Stimulated activated memory B cell treated with anti-CD40 and anti-IgM and Interleukin-4, amounts not matched to agents 10 μg/mL and 1 μg/mL and 100 μg/mL, for 72 hours (primary cell): Measurements from ENCODE around the gene LUZP2.

Source experiments
- ATAC-seq: fragments of 150-1000 bp; cut with Tn5 transposase; 2 replicates; pipeline ENCODE4 v1.10.0; 2021
- H3K27ac Mint-ChIP-seq: one replicate; pipeline ENCODE4 v1.8.0; 2022; ENCODE audit warnings: mild to moderate bottlenecking, mixed read lengths
- H3K27me3 Mint-ChIP-seq: one replicate; pipeline ENCODE4 v1.8.0; 2022; ENCODE audit warnings: mixed read lengths
- H3K36me3 Mint-ChIP-seq: one replicate; pipeline ENCODE4 v1.8.0; 2022; ENCODE audit warnings: mixed read lengths
- H3K4me1 Mint-ChIP-seq: one replicate; pipeline ENCODE4 v1.8.0; 2022; ENCODE audit warnings: mixed read lengths
- H3K4me3 Mint-ChIP-seq: one replicate; pipeline ENCODE4 v1.8.0; 2022; ENCODE audit warnings: mild to moderate bottlenecking, moderate library complexity, mixed read lengths
- H3K9me3 Mint-ChIP-seq: one replicate; pipeline ENCODE4 v1.8.0; 2022; ENCODE audit warnings: mixed read lengths

Gene LUZP2

GRCh38 chr11:24636291-24636629 is 139.4 kb downstream of the LUZP2 start:
- Mint-ChIP-seq H3K27ac (no peak overlapping the region), H3K4me1 (no peaks in the 10 kb centered on the region), H3K27me3 (no peaks in the 10 kb centered on the region), H3K4me3 (no peak overlapping the region), H3K36me3 (no peaks in the 10 kb centered on the region), H3K9me3 (peaks cover 3% of the 10 kb centered on the region)
- ATAC-seq = no peak

GRCh38 chr11:24637520-24637919 is 140.7 kb downstream of the LUZP2 start:
- Mint-ChIP-seq H3K27ac (no peak overlapping the region), H3K4me3 (no peak overlapping the region), H3K27me3 (no peaks in the 10 kb centered on the region), H3K9me3 (peaks cover 3% of the 10 kb centered on the region), H3K4me1 (no peaks in the 10 kb centered on the region), H3K36me3 (no peaks in the 10 kb centered on the region)
- no peak for ATAC-seq

GRCh38 chr11:24642648-24643047 is 145.8 kb downstream of the LUZP2 start:
- Mint-ChIP-seq H3K27ac (no peak overlapping the region), H3K27me3 (no peaks in the 10 kb centered on the region), H3K36me3 (no peaks in the 10 kb centered on the region), H3K4me3 (no peak overlapping the region), H3K9me3 (peaks cover 3% of the 10 kb centered on the region), H3K4me1 (no peaks in the 10 kb centered on the region)
- no peak for ATAC-seq

- Mint-ChIP-seq H3K27me3 (no peaks in the 10 kb centered on the region), H3K4me1 (no peaks in the 10 kb centered on the region), H3K27ac (no peak overlapping the region), H3K4me3 (no peak overlapping the region), H3K36me3 (no peaks in the 10 kb centered on the region), H3K9me3 (peaks cover 3% of the 10 kb centered on the region)
- no peak for ATAC-seq
These were observed 148.7 kb downstream of the LUZP2 start for GRCh38 chr11:24645563-24645962.

- Mint-ChIP-seq H3K27ac (no peak overlapping the region), H3K27me3 (no peaks in the 10 kb centered on the region), H3K4me3 (no peak overlapping the region), H3K9me3 (peaks cover 8% of the 10 kb centered on the region), H3K4me1 (no peaks in the 10 kb centered on the region), H3K36me3 (no peaks in the 10 kb centered on the region)
- no peak for ATAC-seq
These were observed 155.0 kb downstream of the LUZP2 start for GRCh38 chr11:24651873-24652272.

GRCh38 chr11:24653901-24654300 is 157.0 kb downstream of the LUZP2 start:
- H3K27me3 Mint-ChIP-seq = no peaks in the 10 kb centered on the region
- no peak overlapping the region for H3K27ac Mint-ChIP-seq
- no peak overlapping the region for H3K4me3 Mint-ChIP-seq
- H3K36me3 Mint-ChIP-seq = no peaks in the 10 kb centered on the region
- ATAC-seq = no peak
- H3K9me3 Mint-ChIP-seq = peaks cover 8% of the 10 kb centered on the region
- no peaks in the 10 kb centered on the region for H3K4me1 Mint-ChIP-seq

- H3K4me1 Mint-ChIP-seq = no peaks in the 10 kb centered on the region
- no peak overlapping the region for H3K27ac Mint-ChIP-seq
- no peak for ATAC-seq
- no peaks in the 10 kb centered on the region for H3K36me3 Mint-ChIP-seq
- no peak overlapping the region for H3K4me3 Mint-ChIP-seq
- H3K9me3 Mint-ChIP-seq = peaks cover 8% of the 10 kb centered on the region
- no peaks in the 10 kb centered on the region for H3K27me3 Mint-ChIP-seq
These were observed 164.5 kb downstream of the LUZP2 start for GRCh38 chr11:24661331-24661730.

GRCh38 chr11:24664399-24664798 is 167.5 kb downstream of the LUZP2 start:
- Mint-ChIP-seq H3K27me3 (no peaks in the 10 kb centered on the region), H3K4me1 (no peaks in the 10 kb centered on the region), H3K4me3 (no peak overlapping the region), H3K36me3 (no peaks in the 10 kb centered on the region), H3K27ac (no peak overlapping the region), H3K9me3 (peaks cover 5% of the 10 kb centered on the region)
- no peak for ATAC-seq

- H3K9me3 Mint-ChIP-seq = peaks cover 5% of the 10 kb centered on the region
- H3K27ac Mint-ChIP-seq = no peak overlapping the region
- no peak overlapping the region for H3K4me3 Mint-ChIP-seq
- H3K4me1 Mint-ChIP-seq = no peaks in the 10 kb centered on the region
- H3K36me3 Mint-ChIP-seq = no peaks in the 10 kb centered on the region
- ATAC-seq = no peak
- H3K27me3 Mint-ChIP-seq = no peaks in the 10 kb centered on the region
These were observed 170.6 kb downstream of the LUZP2 start for GRCh38 chr11:24667353-24667968.

- H3K4me1 Mint-ChIP-seq = no peaks in the 10 kb centered on the region
- no peak for ATAC-seq
These were observed 182.0 kb downstream of the LUZP2 start for GRCh38 chr11:24678703-24679348.

GRCh38 chr11:24679821-24680351 is 183.0 kb downstream of the LUZP2 start:
- no peak for ATAC-seq
- peaks cover 3% of the 10 kb centered on the region for H3K9me3 Mint-ChIP-seq
- H3K4me3 Mint-ChIP-seq = no peak overlapping the region
- H3K4me1 Mint-ChIP-seq = no peaks in the 10 kb centered on the region
- no peak overlapping the region for H3K27ac Mint-ChIP-seq
- no peaks in the 10 kb centered on the region for H3K27me3 Mint-ChIP-seq
- H3K36me3 Mint-ChIP-seq = no peaks in the 10 kb centered on the region

More at GRCh38 chr11:24678703-24679348, 182.0 kb downstream of the LUZP2 start:
- Mint-ChIP-seq H3K27me3 (no peaks in the 10 kb centered on the region), H3K36me3 (no peaks in the 10 kb centered on the region), H3K4me3 (no peak overlapping the region), H3K27ac (no peak overlapping the region), H3K9me3 (peaks cover 3% of the 10 kb centered on the region)

- no peaks in the 10 kb centered on the region for H3K27me3 Mint-ChIP-seq
- H3K36me3 Mint-ChIP-seq = no peaks in the 10 kb centered on the region
- H3K27ac Mint-ChIP-seq = no peak overlapping the region
- no peaks in the 10 kb centered on the region for H3K4me1 Mint-ChIP-seq
- peaks cover 6% of the 10 kb centered on the region for H3K9me3 Mint-ChIP-seq
- ATAC-seq = no peak
- no peak overlapping the region for H3K4me3 Mint-ChIP-seq
These were observed 186.7 kb downstream of the LUZP2 start for GRCh38 chr11:24683583-24683982.

- H3K4me3 Mint-ChIP-seq = no peak overlapping the region
- peaks cover 6% of the 10 kb centered on the region for H3K9me3 Mint-ChIP-seq
- no peak for ATAC-seq
- H3K4me1 Mint-ChIP-seq = no peaks in the 10 kb centered on the region
- H3K36me3 Mint-ChIP-seq = no peaks in the 10 kb centered on the region
- no peaks in the 10 kb centered on the region for H3K27me3 Mint-ChIP-seq
- H3K27ac Mint-ChIP-seq = no peak overlapping the region
These were observed 189.0 kb downstream of the LUZP2 start for GRCh38 chr11:24685821-24686220.

- H3K4me3 Mint-ChIP-seq = no peak overlapping the region
- H3K36me3 Mint-ChIP-seq = no peaks in the 10 kb centered on the region
- no peaks in the 10 kb centered on the region for H3K4me1 Mint-ChIP-seq
- peaks cover 6% of the 10 kb centered on the region for H3K9me3 Mint-ChIP-seq
- no peak for ATAC-seq
- H3K27ac Mint-ChIP-seq = no peak overlapping the region
- H3K27me3 Mint-ChIP-seq = no peaks in the 10 kb centered on the region
These were observed 190.8 kb downstream of the LUZP2 start for GRCh38 chr11:24687531-24688147.

GRCh38 chr11:24688981-24689380 is 192.1 kb downstream of the LUZP2 start:
- Mint-ChIP-seq H3K36me3 (no peaks in the 10 kb centered on the region), H3K27ac (no peak overlapping the region), H3K4me3 (no peak overlapping the region), H3K9me3 (peaks cover 3% of the 10 kb centered on the region), H3K4me1 (no peaks in the 10 kb centered on the region), H3K27me3 (no peaks in the 10 kb centered on the region)
- no peak for ATAC-seq
